H1 (cell line): ENCODE data around the gene LCLAT1. TPM values are rescaled to one million over a fixed set of nuclear protein-coding genes. Genes with fewer than 3 reads are reported as not detected.

ENCODE experiments used
- E2F6 ChIP-seq: IDR thresholded peaks from 2 replicates; pipeline ENCODE4 v1.6.1; 2012; ENCODE audit warnings: inconsistent platforms
- TAF1 ChIP-seq: IDR thresholded peaks from 2 replicates; pipeline ENCODE4 v1.6.1; 2011; ENCODE audit warnings: mild to moderate bottlenecking, low read depth, low read length
- TAF7 ChIP-seq: optimal IDR thresholded peaks from 2 replicates; pipeline ENCODE3; 2011; ENCODE audit warnings: low read depth, mild to moderate bottlenecking, inconsistent platforms, low read length, moderate library complexity, borderline replicate concordance
- USF2 ChIP-seq: IDR thresholded peaks from 2 replicates; pipeline ENCODE4 v1.6.1; 2011; ENCODE audit warnings: low read length, improper control_type of control experiment
- polyA plus RNA-seq, 7 experiments: library from polyadenylated mRNA; depleted of rRNA in 3 of 7; stranded (reverse) in 5 of 7; unstranded in 2 of 7; fragments of >200 nt in 5 of 7; fragments of 200-250 nt in 2 of 7; gene quantifications; 1 replicate in 5 of 7; 2 replicates in 1 of 7; 4 replicates in 1 of 7; pipeline versions ENCODE4 v1.2.1 to v1.2.3, GENCODE V29; 2011 to 2013; ENCODE audit warnings: missing spikeins in 2 of 7, mixed read lengths in 2 of 7
- total RNA-seq: library from RNA; stranded (reverse); fragmentation: NEBNext Ultra II Directional; extraction: Animal tissue kit (Norgen Biotek cat#: 25700); gene quantifications from 2 replicates; pipeline ENCODE4 v1.2.1, GENCODE V29; 2021

LCLAT1 gene
- total and polyA plus RNA-seq, 2 of the 8 experiments (the other 6 are each of a cell fraction or from before 2014, with no cell fraction given) = 7.6 to 22.0 TPM

GRCh38 chr2:30448866-30449265 lies 1.8 kb downstream of the LCLAT1 start (continued):
- TF ChIP-seq TAF7 = no peak
- TF ChIP-seq USF2 = no peak
- TF ChIP-seq TAF1 = no peak
- no peak for TF ChIP-seq E2F6
